UCSD-AML1 (cell line): ENCODE measurements around the gene PPP2R1B.

Source experiments
- DNase-seq: peaks from one replicate; lab custom pipeline; 2025; ENCODE audit not compliant: unreplicated experiment; lab: John Stamatoyannopoulos, UW

The PPP2R1B gene

DNA sequence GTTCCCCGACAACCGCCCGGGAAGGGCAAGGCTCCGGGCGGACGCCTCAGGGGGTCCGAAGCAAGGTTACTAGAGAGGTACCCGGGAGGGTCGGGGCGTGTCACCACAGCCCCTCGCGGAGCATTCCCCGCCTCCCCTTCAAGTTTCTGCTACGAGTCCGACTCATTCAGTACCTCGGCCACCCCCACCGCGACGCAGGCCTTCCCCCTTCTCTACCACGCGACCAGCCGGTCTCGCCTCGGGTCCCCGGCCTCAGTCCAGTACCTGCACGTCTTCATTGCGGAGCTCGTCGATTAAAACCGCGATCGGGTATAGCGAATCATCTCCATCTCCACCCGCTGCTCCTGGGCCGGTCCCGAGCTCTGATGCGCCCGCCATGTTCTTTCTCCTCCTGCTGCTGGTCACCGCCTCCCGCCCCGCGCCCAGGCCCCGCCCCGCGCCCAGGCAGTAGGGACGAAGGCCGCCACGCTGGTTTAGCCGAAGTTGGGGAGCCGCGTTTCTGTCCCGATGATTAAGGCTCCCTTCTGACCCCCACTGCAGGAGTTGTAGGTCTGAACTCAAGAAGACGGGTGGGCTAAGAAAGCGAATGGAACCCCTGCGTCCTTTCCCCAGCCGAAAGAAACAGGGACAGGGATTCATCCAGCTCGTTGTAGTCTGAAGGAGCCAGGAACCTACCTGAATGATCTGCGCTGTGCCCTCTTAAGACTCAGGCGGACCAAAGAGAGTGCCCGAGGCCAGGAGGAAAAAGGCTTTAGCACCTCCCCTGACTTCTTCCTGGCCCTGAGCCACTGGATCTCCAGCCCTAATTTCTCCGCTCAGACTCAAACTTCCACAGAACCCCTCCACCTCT is at the start of gene PPP2R1B:
Gene PPP2R1B, minus strand, starts transcription at position 406 of the 850 bp plus-strand sequence. Its CDS starts 28 bp downstream, at position 378.
- peak; percentile 78 for DNase-seq

DNA sequence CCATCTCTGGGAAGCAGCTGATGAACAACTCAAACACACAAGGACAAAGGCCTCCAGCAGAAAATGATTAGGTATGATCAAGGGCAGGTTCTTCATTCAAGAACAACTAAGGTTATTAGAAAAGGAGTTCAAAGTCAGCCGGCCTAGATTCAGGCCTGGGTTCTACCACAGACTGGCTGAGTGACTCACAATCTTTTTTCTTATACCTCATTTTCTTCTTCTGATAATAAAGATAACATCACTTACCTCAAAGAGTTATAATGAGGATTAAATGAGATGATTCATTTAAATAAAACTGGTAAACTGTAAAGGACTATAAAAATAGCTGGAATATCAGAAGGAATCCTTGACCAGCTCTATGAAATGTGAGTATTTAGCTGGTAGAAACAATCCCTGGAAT is 49.3 kb upstream of the PPP2R1B start:
- DNase-seq = no peak

DNA sequence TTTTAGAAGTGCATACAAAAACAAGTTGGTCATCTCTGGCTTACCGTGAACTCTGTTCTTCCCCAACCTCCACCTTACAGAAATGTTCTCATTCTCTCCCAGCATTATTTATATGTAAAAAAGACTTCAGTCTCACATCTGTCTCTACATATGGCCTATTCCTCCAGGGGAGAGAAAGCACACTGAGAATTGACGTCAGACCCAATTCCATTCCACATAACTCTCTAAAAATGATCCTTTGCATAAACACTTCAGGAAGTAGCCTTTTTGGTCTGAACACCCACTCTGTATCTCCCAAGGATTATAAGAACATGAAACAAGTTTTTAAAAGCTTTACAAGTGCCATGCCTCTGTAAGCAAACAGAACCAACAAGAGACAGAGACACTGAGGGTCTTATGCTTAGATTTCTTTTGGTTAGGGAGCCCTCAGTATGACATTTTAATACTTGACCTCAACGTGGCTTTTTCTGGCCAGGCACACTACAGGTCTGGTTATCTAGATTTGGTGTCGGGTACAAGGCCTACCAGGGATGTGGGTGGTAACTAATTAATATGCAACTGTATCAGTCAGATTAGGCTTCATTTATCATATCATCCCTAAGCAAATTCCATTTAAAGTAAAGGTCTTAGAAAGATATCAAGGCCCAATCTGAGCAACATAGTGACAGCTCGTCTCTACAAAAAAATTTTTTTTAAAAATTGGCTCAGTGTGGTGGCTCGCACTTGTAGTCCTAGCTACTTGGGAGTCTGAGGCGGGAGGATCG is 48.5 kb upstream of the PPP2R1B start:
- DNase-seq = no peak

DNA sequence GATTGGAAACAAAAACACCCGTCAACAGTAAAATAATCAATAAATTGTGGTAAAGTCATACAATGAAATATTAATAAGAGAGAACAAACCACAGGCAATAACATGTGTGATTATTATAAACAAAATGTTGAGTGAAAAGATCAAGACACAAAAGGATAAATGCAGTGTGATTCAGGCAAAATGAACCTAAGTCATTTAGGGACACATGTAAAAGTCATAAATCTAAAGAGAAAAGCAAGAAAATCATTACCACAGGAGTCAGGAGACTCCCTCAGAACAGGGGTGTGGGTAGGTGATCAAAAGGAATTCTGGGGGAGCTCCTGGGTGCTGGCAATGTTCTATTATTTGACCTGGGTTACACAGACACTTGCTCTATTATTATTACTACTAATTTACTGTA is 47.9 kb upstream of the PPP2R1B start:
- DNase-seq = no peak

DNA sequence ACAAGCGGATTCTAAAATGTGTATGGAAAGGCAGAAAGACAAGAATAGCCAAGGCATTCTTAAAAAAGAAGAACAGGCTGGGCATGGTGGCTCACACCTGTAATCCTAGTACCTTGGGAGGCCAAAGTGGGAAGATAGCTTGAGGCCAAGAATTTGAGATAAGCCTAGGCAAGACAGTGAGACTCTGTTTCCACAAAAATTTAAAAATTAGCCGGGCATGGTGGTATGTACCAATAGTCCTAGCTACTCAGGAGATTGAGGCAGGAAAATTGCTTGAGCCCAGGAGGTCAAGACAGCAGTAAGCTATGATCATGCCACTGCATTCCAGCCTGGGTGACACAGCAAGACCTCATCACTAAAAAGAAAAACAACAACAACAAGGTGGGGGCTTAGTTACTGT is 46.0 kb upstream of the PPP2R1B start:
- DNase-seq = no peak

DNA sequence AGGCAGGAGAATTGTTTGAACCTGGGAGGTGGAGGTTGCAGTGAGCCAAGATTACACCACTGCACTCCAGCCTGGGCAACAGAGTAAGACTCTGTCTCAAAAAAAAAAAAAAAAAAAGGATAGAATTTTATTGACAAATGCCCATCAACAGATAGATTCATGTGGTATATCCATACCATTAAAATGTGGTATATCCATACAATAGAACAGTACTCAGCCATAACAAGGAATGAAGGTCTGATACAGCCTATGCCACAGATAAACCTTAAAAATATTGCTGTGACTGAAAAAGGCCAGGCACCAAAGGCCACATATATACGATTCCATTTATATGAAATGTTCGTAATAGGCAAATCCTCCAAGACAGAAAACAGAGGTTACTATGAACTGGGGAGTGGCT is 45.3 kb upstream of the PPP2R1B start:
- DNase-seq = no peak

DNA sequence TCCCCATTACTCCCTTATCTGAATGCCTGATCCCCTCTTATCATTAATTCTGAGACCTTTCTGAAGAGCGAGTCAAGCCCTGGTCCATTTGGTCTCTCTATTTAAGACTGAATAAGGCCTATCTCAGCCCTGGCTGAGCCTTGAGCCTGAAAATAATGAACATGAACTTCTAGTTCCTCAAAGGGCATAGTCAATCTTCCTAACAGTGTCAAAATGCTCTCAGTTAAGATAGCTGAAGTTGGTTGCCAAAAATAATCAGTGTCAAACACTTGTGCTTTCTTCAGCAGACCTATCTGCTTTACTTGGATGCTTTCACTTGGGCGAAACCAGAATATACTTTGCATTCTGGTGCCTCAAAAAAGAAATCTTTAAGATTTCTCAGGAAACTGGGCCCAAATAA is 42.6 kb upstream of the PPP2R1B start:
- no peak for DNase-seq

DNA sequence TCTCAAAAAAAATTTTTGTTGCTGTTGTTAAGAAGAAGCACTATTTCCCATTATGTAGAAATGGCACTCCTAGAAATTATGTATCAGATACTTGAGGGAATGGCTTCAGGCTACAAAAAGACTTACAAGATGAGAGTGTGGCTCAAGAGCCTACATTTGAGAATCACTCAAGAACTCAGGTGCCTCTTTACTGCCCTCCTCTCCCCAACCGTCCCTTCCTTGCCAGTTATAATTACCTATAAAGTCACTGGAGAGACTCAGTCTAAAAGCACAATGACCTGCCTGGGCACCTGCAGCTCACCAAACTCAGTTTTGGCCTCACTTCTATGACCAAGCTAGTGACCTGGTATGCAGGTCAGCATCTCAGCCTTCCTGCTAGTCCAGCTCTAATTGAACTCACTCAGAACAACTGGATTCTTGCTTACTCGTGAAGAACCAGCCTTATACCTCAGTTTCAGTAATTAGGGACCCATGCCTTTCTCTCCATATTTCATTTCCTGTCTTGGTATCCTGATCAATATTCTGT is 41.9 kb upstream of the PPP2R1B start:
- DNase-seq = no peak

DNA sequence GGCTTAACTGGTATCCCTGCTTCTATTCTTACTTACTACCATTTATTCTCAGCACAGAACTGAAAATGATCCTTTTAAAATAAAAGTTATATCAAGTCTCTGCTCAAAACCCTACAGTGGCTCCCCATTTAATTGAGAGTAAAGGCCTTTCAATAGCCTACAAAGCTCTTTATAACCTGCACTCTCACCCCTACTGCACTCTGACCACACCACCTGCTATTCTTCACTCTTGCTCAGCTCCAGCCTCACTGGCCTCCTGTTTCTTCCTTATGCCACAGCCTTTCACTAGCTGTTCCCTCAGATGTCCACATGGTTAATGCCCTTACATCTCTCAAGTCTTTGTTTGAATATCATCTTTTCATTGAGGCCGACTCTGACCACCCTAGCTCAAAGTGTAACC is 40.9 kb upstream of the PPP2R1B start:
- DNase-seq = no peak

DNA sequence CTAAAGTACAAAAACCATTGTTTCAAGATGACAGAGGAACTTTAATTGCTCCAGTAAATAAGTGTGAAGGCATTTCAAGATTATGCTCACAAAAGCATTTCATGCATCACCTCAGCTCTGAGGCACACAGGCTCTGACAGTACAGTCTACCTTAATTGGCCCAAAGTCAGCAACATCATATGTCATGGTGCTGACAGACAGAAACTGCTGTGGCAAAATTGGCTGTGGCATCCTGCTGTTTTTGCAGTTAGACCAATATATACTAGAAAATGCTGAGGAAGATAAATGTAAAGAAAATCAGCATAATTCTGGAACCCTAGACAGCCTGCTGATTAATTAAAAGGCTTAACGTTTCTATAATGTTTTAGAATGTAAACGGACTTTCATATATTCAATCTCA is 34.9 kb upstream of the PPP2R1B start:
- DNase-seq = no peak

DNA sequence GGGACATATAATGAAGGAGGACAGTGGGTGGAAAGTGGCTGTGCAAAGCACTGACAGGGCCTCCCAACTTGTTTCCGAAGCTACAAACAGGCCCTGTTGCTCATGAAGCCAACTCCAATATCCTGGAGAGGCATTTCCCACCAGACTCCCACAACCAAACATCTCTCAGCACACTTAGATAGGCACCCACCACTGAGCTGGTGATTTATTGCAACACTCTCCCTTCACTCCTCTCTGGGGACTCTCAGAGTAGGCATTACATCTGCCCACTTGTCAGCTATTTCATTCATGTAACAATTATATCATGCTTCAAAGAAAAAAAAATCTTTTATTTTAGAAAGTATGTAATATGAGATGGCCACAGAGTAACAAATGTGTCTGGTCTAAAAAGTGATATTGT is 32.1 kb upstream of the PPP2R1B start:
- no peak for DNase-seq

DNA sequence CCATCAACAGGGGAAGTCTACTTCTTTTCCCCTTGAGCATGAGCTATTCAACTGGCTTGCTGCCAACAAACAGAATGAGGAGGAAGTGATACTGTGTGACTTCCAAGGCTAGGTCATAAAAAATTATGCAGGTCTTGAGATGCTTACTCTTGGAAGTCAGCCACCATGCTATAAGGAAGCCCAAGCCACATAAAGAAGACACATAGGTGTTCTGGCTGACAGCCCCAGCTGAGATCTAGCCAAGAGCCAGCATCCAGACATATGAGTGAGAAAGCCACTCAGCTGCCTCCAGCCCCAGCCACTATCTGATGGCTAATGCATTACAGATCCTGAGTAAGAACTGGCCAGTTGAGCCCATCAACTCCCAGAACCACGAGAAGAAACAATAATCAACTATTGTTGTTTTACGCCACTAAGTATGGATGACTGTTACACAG is 31.0 kb upstream of the PPP2R1B start:
- DNase-seq = no peak

DNA sequence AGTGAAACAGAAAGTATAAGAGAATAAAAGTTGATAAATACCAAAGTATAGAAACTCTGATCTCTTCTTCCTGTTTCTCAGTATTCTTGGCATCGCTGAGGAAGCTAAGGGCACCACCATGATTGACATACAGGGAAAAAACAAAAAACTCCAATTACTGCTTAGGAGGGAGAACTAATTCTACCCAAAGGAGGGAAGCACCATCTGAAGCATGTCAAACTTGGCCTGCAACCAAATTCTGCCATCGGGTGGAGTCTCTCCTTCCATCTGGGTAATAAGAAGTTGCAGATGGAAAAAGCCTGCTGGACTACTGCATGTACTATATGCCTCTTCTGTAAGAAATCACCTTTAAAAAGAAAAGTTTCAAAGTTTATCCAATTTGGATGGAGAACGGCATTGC is 30.5 kb upstream of the PPP2R1B start:
- no peak for DNase-seq

DNA sequence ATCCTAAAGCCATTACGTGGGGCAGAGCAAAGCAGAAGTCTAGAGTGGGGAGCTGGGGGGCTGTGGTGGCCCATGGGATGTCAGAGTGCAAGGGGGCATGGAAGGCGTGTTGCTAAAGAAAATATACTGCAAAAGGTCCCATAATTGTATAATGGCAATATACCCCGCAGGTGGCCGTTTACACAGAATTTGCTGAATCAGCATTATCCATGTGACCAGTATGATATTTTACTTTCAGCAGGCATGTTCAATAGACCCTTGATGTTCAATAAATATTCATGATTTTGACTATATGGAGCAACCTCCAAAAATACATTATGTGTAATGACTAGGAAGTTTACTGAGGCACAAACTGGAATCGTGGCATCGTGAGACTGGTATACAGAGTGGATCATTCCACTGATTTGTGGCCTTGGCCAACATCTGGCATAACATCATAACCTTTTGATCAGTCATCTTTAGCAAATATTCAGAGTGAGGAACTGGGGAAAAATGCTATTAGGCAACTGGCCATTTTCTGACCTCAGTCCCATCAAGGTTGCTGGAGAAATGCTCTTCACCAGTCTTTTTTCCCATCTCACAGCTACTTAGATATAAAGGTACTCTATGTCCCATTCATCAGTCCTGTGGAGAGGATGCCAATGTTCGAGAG is 29.3 kb upstream of the PPP2R1B start:
- no peak for DNase-seq

DNA sequence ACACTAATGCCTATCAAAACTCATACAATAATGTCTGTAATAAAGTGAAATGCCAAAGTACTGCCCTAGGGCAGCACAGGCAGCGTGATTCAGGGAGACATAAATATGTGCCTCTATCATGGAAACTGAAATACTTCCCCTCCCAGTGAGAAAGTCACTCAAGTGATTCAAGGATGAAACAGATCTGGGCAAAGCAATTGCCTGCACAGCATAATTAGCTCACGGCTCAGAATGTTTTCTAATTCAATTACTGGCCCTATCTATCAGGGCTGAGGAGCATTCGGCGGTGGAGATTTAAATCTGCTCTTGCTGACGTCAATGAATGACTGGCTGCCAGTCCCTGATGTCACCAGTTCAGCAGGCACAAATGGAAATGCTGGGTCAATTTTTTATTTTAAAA is 27.7 kb upstream of the PPP2R1B start:
- DNase-seq = no peak

DNA sequence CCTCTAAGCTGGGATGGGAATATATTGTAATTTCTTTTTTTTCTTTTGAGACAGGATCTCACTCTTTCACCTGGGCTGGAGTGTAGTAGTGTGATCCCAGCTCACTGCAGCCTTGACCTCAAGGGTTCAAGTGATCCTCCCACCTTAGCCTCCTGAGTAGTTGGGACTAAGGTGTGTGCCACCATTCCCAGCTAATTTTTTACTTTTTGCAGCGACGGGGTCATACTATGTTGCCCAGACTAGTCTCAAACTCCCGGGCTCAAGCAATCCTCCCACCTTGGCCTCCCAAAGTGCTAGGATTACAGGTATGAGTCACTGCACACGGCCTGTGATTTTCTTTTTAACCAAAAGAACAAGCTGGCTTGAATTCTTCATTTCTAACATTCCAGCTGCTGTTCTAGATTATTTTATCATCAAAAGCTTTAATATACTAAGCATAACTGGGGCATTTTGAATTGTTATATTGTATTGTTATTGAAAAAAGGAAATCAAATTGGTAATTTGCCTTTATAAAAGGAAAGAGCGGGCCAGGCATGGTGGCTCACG is 26.8 kb upstream of the PPP2R1B start:
- no peak for DNase-seq

DNA sequence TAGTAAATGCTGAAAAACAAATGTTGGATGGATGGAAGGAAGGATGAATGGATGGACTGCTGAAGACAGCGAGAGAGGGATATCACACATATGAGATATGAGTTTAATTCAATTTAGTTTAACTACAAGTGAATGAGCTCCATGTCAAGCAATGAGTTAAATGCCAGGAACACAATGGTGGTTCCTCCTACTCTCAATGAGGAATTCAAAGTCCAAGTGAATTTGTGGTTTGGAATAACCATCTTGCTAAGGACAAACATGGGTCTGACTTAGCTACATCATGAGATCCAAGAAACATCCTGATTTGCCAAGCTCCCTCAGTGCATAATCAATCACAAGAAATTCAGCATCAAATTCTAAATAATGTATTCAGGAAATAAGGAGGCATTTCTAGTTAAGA is 26.1 kb upstream of the PPP2R1B start:
- no peak for DNase-seq

DNA sequence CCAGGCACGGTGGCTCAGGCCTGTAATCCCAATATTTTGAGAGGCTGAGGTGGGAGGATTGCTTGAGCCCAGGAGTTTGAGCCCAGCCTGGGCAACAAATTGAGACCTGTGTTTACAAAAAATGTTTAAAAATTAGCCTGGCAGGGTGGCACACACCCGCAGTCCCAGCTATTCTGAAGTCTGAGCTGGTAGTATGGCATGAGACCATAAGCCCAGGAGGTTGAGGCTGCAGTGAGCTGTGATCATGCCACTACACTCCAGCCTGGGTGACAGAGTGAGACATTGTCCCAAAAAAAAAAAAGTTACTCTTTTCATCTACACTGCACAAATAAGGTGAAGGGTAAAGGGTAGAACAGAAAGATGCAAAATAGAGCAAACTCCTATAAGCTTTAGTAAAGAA is 22.3 kb upstream of the PPP2R1B start:
- no peak for DNase-seq

DNA sequence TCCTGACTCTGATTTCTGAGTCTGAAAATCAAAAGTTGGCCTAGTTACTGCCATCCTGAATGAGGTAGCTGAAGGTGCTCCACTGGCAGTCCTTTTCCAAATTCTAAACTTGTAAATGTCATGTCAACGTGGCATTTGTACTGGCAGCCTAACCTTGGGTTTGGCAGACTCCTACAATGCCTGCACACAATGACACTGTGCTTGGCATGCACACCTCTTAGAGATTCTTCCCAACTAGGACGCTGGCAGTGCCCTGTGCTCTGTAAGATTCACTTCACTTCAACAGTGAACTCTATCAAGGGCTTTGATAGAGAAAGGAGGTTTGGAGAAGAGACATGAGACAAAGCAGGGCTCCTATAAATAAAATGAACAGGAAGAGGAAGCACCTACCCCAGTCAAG is 21.9 kb upstream of the PPP2R1B start:
- DNase-seq = no peak

DNA sequence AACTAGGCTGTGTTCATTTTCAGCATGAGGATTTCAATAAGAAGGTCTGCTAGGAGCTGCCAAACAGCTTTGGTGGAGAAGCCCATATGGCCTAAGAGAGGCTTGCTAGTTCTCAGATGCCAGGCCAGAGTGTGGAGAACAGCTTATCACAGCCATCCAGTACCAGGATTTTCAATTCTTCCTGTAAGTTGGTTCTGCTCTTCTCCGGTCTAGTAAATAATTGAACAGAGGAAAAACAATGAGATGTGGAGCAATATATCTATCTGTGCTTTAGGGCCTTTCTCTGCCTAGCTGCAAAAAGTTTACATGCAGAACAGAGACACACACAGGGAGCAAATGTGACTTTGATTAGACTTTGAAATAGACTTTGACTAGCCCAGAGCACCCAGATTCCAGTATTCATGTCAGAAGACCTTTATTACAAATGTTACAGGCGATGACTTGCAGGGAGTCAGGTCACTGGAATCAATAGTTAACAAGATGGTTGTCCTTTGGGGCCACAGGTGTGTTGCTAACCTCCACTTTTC is 19.8 kb upstream of the PPP2R1B start:
- DNase-seq = no peak

DNA sequence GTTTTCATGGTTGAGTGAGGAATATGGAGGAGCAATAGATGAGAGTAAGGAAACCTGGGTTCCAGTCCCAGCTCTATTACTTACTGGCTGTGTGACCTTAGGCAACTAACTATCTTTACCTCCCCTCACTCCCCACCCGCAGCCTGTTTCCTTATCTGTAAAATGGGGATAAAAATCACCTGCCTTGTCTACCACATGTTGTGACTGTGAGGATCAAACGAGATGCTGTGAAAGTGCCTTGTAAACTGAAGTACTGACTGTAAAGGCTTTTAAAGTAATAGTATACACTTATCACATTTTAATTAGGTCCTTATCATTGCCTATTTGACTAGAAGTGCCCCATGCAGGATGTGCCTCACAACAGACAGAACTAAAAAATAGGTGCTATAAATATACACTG is 18.9 kb upstream of the PPP2R1B start:
- DNase-seq = no peak
